Thymus (tissue), 11 donors: ENCODE measurements around the gene ZW10. TPM values are rescaled to one million over a fixed set of nuclear protein-coding genes. Genes with fewer than 3 reads are reported as not detected.
"Not testable (repeated sequence)": the region's sequence is repeated elsewhere in the genome, so short reads cannot be mapped to it uniquely, and the experiment has no call there.

ENCODE experiments used
- DNase-seq, 9 donors: peaks; one replicate each; pipeline ENCODE4 v3.0.0-alpha.2; 2013; ENCODE audit warnings: low spot score in 9 of 9, low read depth in 6 of 9, missing footprints in 1 of 9
- H3K27ac ChIP-seq, 2 donors: one replicate each; pipeline ENCODE4 v1.5.1; 2013; ENCODE audit warnings: control low read depth in 1 of 2, low read depth in 1 of 2, low read length in 1 of 2, mild to moderate bottlenecking in 1 of 2, moderate library complexity in 1 of 2
- H3K27me3 ChIP-seq, 2 donors: one replicate each; pipeline ENCODE4 v1.5.1; 2013; ENCODE audit warnings: low read length in 1 of 2; ENCODE audit not compliant: control insufficient read depth in 2 of 2, insufficient read depth in 1 of 2
- H3K36me3 ChIP-seq, 2 donors: one replicate each; pipeline ENCODE4 v1.5.1; 2013; ENCODE audit warnings: low read length in 1 of 2, mild to moderate bottlenecking in 1 of 2, moderate library complexity in 1 of 2; ENCODE audit not compliant: control insufficient read depth in 2 of 2, insufficient read depth in 2 of 2
- H3K4me1 ChIP-seq, 2 donors: one replicate each; pipeline ENCODE4 v1.5.1; 2013; ENCODE audit warnings: low read length in 2 of 2; ENCODE audit not compliant: control insufficient read depth in 2 of 2, insufficient read depth in 2 of 2
- H3K4me3 ChIP-seq, 2 donors: one replicate each; pipeline ENCODE4 v1.5.1; 2013; ENCODE audit warnings: low read length in 2 of 2, control low read depth in 1 of 2, mild to moderate bottlenecking in 1 of 2
- H3K9me3 ChIP-seq, 2 donors: one replicate each; pipeline ENCODE4 v1.5.1; 2013; ENCODE audit warnings: low read length in 1 of 2, mild to moderate bottlenecking in 1 of 2; ENCODE audit not compliant: control insufficient read depth in 2 of 2, insufficient read depth in 1 of 2
- WGBS: extraction: QIAGEN DNeasy Blood & Tissue Kit; methylation state at CpG from one replicate; pipeline ENCODE4 v1.1.7; 2013; 5-methylcytosine and 5-hydroxymethylcytosine counted together
- polyA plus RNA-seq: library from polyadenylated mRNA; stranded (reverse); fragments of 200-250 nt; gene quantifications from one replicate; pipeline ENCODE4 v1.2.3, GENCODE V29; 2013
- total RNA-seq: library from RNA; stranded (reverse); fragments of 120-200 nt; gene quantifications from one replicate; pipeline ENCODE4 v1.2.4, GENCODE V29; 2013
- donor health status: healthy.

ZW10 gene
- total and polyA plus RNA-seq, 2 donors = 6.0 to 18.8 TPM

DNA sequence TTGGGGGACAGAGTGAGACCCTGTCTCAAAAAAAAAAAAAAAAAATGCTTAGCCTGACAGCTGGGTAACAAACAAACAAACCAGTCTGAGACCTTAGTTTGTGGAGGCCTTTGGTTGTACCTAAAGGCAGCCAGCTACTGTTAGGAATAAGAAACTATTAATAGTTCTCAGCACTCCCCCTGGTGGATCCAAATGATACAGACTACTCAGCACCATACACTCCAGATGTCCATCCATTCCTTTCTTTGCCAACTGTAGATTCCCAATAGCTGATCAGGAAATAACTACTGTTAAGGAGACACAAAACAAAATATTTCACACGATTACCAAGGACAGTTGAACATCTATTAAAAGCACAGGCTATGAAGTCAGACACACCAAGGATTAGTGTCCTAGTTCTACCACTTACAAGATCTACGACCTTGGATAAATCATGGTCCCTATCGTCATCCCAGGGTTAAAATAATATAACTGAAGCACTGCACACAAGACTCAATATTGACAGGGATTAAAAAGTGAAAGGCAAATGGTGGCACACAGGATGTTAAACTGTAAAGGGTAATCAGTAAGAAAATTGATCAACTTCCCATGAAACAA, 23.3 kb upstream of the ZW10 start:
- peaks cover 0 to 3% of the 10 kb centered on the region in 2 donors for H3K36me3 ChIP-seq
- peak in 5 of 9 donors; percentile 7 to 31 (median 18) for DNase-seq
- no peak overlapping the region for H3K4me3 ChIP-seq
- 84% methylated on average over 3 of the region's 3 CpGs for WGBS
- H3K4me1 ChIP-seq = no peaks in the 10 kb centered on the region
- H3K27me3 ChIP-seq = no peaks in the 10 kb centered on the region
- no peak overlapping the region for H3K27ac ChIP-seq
- H3K9me3 ChIP-seq = no peaks in the 10 kb centered on the region

DNA sequence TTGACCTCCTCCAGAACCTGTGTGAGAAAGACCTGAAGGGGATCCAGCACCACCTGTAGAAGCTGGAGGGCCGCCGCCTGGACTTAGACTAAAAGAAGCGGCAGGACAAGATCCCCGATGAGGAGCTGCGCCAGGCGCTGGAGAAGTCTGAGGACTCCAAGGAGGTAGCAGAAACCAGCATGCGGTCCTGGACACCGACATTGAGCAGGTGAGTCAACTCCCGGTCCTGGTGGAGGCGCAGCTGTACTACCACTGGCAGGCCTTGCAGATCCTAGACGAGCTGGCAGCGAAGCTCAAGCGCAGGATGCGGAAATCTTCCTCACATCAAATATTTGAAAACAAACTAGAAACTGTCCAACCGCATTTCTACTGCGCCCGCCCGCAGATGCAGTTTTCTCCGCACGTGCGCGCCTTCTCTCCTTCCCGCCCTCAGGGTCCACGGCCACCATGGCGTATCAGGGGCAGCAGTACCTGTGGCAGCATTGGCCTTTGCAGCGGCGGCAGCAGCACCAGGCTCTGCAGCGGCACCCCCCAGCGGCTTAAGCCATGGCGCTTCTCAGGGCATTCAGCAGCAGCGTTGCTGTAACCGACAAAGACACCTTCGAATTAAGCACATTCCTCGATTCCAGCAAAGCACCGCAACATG, 16.3 kb upstream of the ZW10 start:
- Histone ChIP-seq H3K4me3 (no peak overlapping the region), H3K36me3 (no peaks in the 10 kb centered on the region), H3K9me3 (no peaks in the 10 kb centered on the region), H3K4me1 (no peaks in the 10 kb centered on the region), H3K27me3 (no peaks in the 10 kb centered on the region), H3K27ac (no peak overlapping the region)
- no peak for DNase-seq
- WGBS = 86% methylated on average over 35 of the region's 35 CpGs

DNA sequence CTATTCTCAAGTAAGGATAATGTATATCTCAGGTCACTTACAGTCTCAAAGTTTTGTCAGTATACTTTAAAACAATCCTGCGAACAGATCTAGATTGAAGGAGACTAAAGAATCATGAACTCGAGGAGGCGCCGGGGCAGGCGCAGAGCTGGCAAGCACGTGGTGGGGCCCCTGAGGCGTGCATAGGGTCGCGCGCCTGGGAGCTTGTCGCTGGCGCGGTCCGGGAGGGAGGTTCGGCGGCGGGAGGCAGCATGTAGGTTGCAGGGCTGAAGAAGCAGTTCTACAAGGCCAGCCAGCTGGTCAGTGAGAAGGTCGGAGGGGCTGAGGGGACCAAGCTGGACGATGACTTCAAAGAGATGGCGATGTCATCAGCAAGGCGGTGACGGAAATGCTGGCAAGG, 15.5 kb upstream of the ZW10 start:
- not testable (repeated sequence) for H3K27me3 ChIP-seq, H3K4me1 ChIP-seq, H3K9me3 ChIP-seq, H3K4me3 ChIP-seq, H3K36me3 ChIP-seq, DNase-seq, H3K27ac ChIP-seq
- 91% methylated on average over 22 of the region's 22 CpGs for WGBS

DNA sequence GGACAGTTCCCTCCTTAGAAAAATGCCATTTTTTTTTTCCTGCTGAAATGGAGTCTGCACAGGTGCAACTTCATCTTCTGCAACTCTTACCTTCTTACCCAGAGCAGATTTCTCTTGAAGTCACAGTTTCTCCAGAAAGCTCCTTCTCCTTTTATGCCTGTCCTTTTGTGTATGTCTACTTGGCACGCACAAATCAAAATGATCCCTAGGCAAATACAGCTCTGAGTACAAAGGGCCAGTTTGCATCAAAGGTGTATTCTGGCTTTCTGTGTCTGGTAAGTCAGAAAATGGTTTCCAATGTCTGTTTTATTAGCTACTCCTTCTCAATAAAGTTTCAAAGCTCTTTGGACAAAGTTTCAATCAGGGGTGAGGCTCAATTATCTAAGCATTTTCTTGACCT, 8.6 kb upstream of the ZW10 start:
- Histone ChIP-seq H3K9me3 (no peaks in the 10 kb centered on the region), H3K27me3 (peaks cover 0 to 10% of the 10 kb centered on the region in 2 donors), H3K36me3 (no peaks in the 10 kb centered on the region), H3K4me3 (no peak overlapping the region), H3K4me1 (no peaks in the 10 kb centered on the region), H3K27ac (no peak overlapping the region)
- no peak for DNase-seq
- WGBS = 93% methylated on average over 1 of the region's 1 CpG

DNA sequence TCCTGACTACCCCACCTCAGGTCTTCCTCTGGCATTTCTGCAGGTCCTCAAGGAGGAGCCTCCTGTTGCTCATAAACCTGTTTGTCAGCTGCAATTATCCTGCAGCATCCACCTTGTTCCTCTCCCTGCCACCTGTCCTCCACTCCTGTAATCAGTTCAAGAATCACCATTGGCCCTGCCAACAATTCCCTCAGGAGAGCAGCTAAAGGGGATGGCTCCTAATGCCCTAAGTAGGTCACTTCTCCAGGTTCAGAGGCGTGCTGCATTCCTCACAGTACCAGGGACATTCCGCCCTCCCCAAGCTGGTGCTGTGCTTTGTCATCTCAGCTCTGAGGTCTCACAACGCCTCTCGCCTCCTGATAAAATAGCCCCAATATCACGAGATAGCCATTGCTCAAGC, 8.2 kb upstream of the ZW10 start:
- DNase-seq = no peak
- 93% methylated on average over 5 of the region's 5 CpGs for WGBS
- H3K27me3 ChIP-seq = peaks cover 0 to 10% of the 10 kb centered on the region in 2 donors
- H3K4me1 ChIP-seq = no peaks in the 10 kb centered on the region
- no peak overlapping the region for H3K4me3 ChIP-seq
- no peaks in the 10 kb centered on the region for H3K36me3 ChIP-seq
- H3K9me3 ChIP-seq = no peaks in the 10 kb centered on the region
- no peak overlapping the region for H3K27ac ChIP-seq

DNA sequence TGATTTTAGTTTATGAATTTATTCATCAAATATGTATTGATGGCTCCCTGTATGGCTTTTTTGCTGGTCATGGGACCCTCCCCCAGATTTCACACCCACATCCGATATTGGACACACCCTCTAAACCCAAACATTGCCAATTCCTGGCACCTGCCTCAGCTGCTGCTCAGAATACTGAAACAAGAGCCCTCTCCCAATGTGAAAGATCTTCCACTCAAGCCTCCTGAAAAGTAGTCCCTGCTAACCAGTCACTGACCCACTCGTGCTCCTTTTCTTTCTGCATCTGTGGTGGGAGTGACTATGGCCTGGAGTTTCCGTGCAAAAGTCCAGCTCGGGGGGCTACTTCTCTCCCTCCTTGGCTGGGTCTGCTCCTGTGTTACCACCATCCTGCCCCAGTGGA, 6.0 kb upstream of the ZW10 start, which contains the start of gene CLDN25:
Gene CLDN25 (plus strand): TSS at position 301 of the 400 bp plus-strand sequence. CDS start 0 bp downstream, at position 301.
- Histone ChIP-seq H3K9me3 (no peaks in the 10 kb centered on the region), H3K4me3 (no peak within 1 kb of the TSS), H3K27me3 (peaks cover 0 to 10% of the 10 kb centered on the region in 2 donors), H3K4me1 (no peaks in the 10 kb centered on the region), H3K36me3 (no peaks in the 10 kb centered on the region), H3K27ac (no peak within 1 kb of the TSS)
- DNase-seq = no peak
- 94% methylated on average over 4 of the region's 4 CpGs for WGBS

DNA sequence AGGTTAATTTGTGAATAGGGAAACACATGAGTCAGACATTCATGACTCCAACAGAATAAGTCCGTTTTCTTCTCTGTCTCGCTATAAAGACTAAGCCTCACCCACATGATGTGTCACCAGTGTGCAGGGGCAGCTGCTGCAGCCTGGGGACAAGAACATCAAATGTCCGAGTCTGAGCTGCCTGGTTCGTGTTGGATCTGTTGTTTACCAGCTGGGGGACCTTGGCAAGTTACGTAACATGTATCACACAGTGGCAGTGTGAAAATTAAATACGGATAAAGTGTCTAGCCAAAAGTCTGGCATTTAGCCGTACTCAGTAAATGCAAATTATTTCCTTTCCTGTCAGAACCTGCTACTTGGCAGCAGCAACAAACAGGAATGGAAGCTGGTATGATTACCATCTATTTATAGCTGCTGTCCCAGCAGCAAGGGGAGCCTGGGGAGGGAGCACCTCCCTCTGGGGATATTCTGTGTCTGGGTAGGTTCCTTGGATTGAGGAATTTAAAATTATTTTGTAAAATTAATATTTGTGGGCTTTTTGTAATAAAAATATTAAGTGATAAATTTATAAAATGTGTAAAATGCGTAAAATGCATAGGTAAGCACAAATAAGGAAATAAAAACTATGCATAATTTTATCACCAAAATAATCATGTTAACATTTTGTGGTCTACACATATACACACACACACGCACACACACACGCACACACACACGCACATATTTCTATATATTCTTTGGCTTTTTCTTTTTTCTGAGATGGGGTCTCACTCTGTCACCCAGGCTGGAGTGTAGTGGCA, 4.8 kb upstream of the ZW10 start:
- H3K4me3 ChIP-seq = no peak overlapping the region
- no peak overlapping the region for H3K27ac ChIP-seq
- H3K36me3 ChIP-seq = no peaks in the 10 kb centered on the region
- H3K9me3 ChIP-seq = no peaks in the 10 kb centered on the region
- DNase-seq = no peak
- no peaks in the 10 kb centered on the region for H3K4me1 ChIP-seq
- H3K27me3 ChIP-seq = peaks cover 0 to 8% of the 10 kb centered on the region in 2 donors
- WGBS = 71% methylated on average over 11 of the region's 11 CpGs

DNA sequence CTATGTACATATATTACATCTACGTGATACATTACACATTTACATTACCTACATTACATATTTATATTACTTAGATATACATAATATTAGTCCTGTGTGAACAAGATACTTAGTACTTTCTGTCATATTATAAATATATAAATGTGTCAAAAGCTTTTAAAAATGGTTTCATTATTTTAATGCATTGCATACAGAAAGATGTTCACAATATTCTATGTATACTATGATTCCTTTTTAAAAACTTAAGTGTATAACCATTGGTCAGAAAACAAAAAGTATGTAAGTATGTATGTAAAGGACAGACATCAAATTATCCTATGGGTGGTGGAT, 647 bp upstream of the ZW10 start:
- no peak overlapping the region for H3K27ac ChIP-seq
- H3K27me3 ChIP-seq = no peaks in the 10 kb centered on the region

DNA sequence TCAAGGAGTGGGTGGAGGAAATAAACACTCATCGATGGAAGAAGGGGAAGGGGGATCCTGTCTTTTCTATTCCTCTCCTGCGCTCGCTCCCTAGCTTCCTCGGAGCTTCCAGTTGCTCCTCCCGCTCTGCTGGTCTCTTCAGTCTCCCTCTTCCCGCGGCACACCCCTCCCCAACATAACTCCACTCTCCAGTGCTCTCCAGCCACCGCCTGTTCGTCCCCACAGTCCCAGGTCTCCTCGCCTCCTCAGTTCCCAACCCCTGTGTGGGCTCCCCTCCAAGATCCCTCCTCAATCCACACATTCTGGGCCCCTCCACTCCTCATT, 438 bp downstream of the ZW10 start:
- H3K4me3 ChIP-seq = peak overlapping the region; percentile 87 to 99
- peak in 2 of 9 donors; percentile 3 to 6 for DNase-seq
- no peaks in the 10 kb centered on the region for H3K9me3 ChIP-seq
- peaks cover 4 to 6% of the 10 kb centered on the region in 2 donors for H3K4me1 ChIP-seq
- WGBS = 2% methylated on average over 10 of the region's 10 CpGs
- H3K27ac ChIP-seq = peak overlapping the region in 1 of 2 donors; percentile 20
- H3K27me3 ChIP-seq = no peaks in the 10 kb centered on the region
- H3K36me3 ChIP-seq = peaks cover 7 to 8% of the 10 kb centered on the region in 2 donors

More for the DNA sequence above, 647 bp upstream of the ZW10 start:
- WGBS = 0% methylated on average over 1 of the region's 1 CpG
- DNase-seq = no peak
- peak overlapping the region; percentile 87 to 99 for H3K4me3 ChIP-seq
- peaks cover 0 to under 1% of the 10 kb centered on the region in 2 donors for H3K36me3 ChIP-seq
- H3K9me3 ChIP-seq = no peaks in the 10 kb centered on the region
- peaks cover 4 to 6% of the 10 kb centered on the region in 2 donors for H3K4me1 ChIP-seq
